HEK293T (cell line): ENCODE measurements around the gene MID1.

Source experiments
- BHLHE40 ChIP-seq: fragments of 450-650 bp; IDR thresholded peaks from 2 replicates; pipeline ENCODE4 v1.6.1; 2016; ENCODE audit warnings: mild to moderate bottlenecking, moderate library complexity, borderline replicate concordance
- ELF4 ChIP-seq: fragments of 450-650 bp; IDR thresholded peaks from 2 replicates; pipeline ENCODE4 v1.6.1; 2017; ENCODE audit warnings: antibody characterized with exemption
- FOXK2 ChIP-seq: fragments of 450-650 bp; IDR thresholded peaks from 2 replicates; pipeline ENCODE4 v1.6.1; 2016; ENCODE audit warnings: mild to moderate bottlenecking
- FOXM1 ChIP-seq: fragments of 450-650 bp; IDR thresholded peaks from 2 replicates; pipeline ENCODE4 v1.6.1; 2017; ENCODE audit warnings: mild to moderate bottlenecking, borderline replicate concordance
- HDGF ChIP-seq: fragments of 450-650 bp; IDR thresholded peaks from 2 replicates; pipeline ENCODE4 v1.6.1; 2017; ENCODE audit warnings: antibody characterized with exemption, borderline replicate concordance
- L3MBTL2 ChIP-seq: fragments of 450-650 bp; conservative IDR thresholded peaks from 2 replicates; pipeline ENCODE4 v1.6.1; 2016; ENCODE audit warnings: mild to moderate bottlenecking
- LEF1 ChIP-seq: fragments of 450-650 bp; IDR thresholded peaks from 2 replicates; pipeline ENCODE4 v1.6.1; 2017; ENCODE audit warnings: mild to moderate bottlenecking, borderline replicate concordance
- NFRKB ChIP-seq: fragments of 450-650 bp; IDR thresholded peaks from 2 replicates; pipeline ENCODE4 v1.6.1; 2016; ENCODE audit warnings: mild to moderate bottlenecking, moderate library complexity
- PKNOX1 ChIP-seq: fragments of 450-650 bp; IDR thresholded peaks from 2 replicates; pipeline ENCODE4 v1.6.1; 2016
- SP1 ChIP-seq: fragments of 450-650 bp; IDR thresholded peaks from 2 replicates; pipeline ENCODE4 v1.6.1; 2017
- SUZ12 ChIP-seq: fragments of 450-650 bp; IDR thresholded peaks from 2 replicates; pipeline ENCODE4 v1.6.1; 2016; ENCODE audit warnings: mild to moderate bottlenecking
- TARDBP ChIP-seq: fragments of 450-650 bp; IDR thresholded peaks from 2 replicates; pipeline ENCODE4 v1.6.1; 2016

- no peak for TF ChIP-seq LEF1
- TF ChIP-seq FOXM1: no peak
- TF ChIP-seq SUZ12: no peak
- TF ChIP-seq FOXK2: no peak
- no peak for TF ChIP-seq L3MBTL2
- TF ChIP-seq PKNOX1: no peak
- TF ChIP-seq HDGF: no peak
- no peak for TF ChIP-seq BHLHE40
- TF ChIP-seq SP1: no peak
- no peak for TF ChIP-seq TARDBP
- TF ChIP-seq NFRKB: no peak
- TF ChIP-seq ELF4: no peak
These were observed 63.2 kb downstream of the MID1 start for GRCh38 chrX:10557166-10557565.
